K562 (cell line): Measurements from ENCODE around the gene ZNF547. TPM values are rescaled to one million over a fixed set of nuclear protein-coding genes. Genes with fewer than 3 reads are reported as not detected.

Source experiments
- ATAC-seq: fragments of 200-7000 bp; cut with Tn5 transposase; 3 replicates; pipeline ENCODE4 v1.9.1; 2020; ENCODE audit warnings: moderate library complexity
- BruUV-seq: library from RNA; stranded (reverse); fragments of 400-500 nt; replicated peaks from 2 replicates; lab custom pipeline; 2021; lab: Mats Ljungman, UMichigan
- CTCF ChIA-PET: fragments of 300-600 bp; formaldehyde crosslinking; extraction: SDS; loops from one replicate; lab custom pipeline; 2021; ENCODE audit warnings: low intra/inter-chr PET ratio; lab: Yijun Ruan, JAX
- POLR2A ChIA-PET: fragments of 300-600, 350-650 bp; sonication (Branson Sonifier 250); formaldehyde crosslinking; extraction: SDS; loops from one replicate; lab custom pipeline; 2021; ENCODE audit warnings: antibody characterized with exemption, inconsistent platforms; lab: Yijun Ruan, JAX
- DNase-seq, 4 experiments: peaks; one replicate each; pipeline versions ENCODE4 v3.0.0 to v3.0.0-alpha.2; 2011 to 2018; ENCODE audit warnings: low spot score in 3 of 4, mixed read lengths in 3 of 4; ENCODE audit errors: extremely low read depth in 1 of 4
- FAIRE-seq: peaks from 2 replicates; lab custom pipeline; 2011; peaks lifted over from hg19 to GRCh38; lab: Jason Lieb, UNC
- H2AFZ ChIP-seq: 2 replicates; pipeline ENCODE4 v1.6.0; 2011; ENCODE audit warnings: low read depth, low read length, control low read depth, inconsistent platforms
- H3K27ac ChIP-seq: fragments of 200-600 bp; 3 replicates; pipeline ENCODE4 v1.8.0; 2011; ENCODE audit warnings: low read depth, mild to moderate bottlenecking, control low read depth, inconsistent platforms, low read length, moderate library complexity, mixed read lengths; ENCODE audit errors: extremely low read depth
- H3K27me3 ChIP-seq, 2 experiments: fragments of 300-600 bp in 1 of 2; 2 replicates in 1 of 2; 3 replicates in 1 of 2; pipeline versions ENCODE4 v1.6.0 to v1.8.0; 2011; ENCODE audit warnings: inconsistent platforms in 2 of 2, low read length in 2 of 2, mild to moderate bottlenecking in 1 of 2, mixed read lengths in 1 of 2, moderate library complexity in 1 of 2; ENCODE audit not compliant: control insufficient read depth in 2 of 2, insufficient read depth in 2 of 2
- H3K36me3 ChIP-seq: fragments of 300-600 bp; 3 replicates; pipeline ENCODE4 v1.8.0; 2011; ENCODE audit warnings: mild to moderate bottlenecking, low read length, inconsistent platforms; ENCODE audit not compliant: control insufficient read depth, insufficient read depth
- H3K4me1 ChIP-seq, 2 experiments: fragments of 200-600 bp in 1 of 2; replicated peaks in 1 of 2; 2 replicates in 1 of 2; 3 replicates in 1 of 2; pipeline versions ENCODE4 v1.5.1 to v1.8.0; 2011; ENCODE audit warnings: inconsistent platforms in 2 of 2, low read length in 2 of 2, mild to moderate bottlenecking in 1 of 2, mixed read lengths in 1 of 2, moderate library complexity in 1 of 2; ENCODE audit not compliant: control insufficient read depth in 2 of 2, insufficient read depth in 2 of 2
- H3K4me2 ChIP-seq: 2 replicates; pipeline ENCODE4 v1.6.1; 2011; ENCODE audit warnings: low read length, control low read depth, inconsistent platforms, mixed read lengths; ENCODE audit not compliant: insufficient read depth
- H3K4me3 ChIP-seq: fragments of 200-600 bp; sonication (generic), shearing (Covaris generic); 2 replicates; pipeline ENCODE4 v1.5.1; 2016; ENCODE audit warnings: control low read depth, inconsistent platforms
- H3K79me2 ChIP-seq: fragments of 200-600 bp; 3 replicates; pipeline ENCODE4 v1.8.0; 2011; ENCODE audit warnings: low read length, inconsistent platforms; ENCODE audit not compliant: control insufficient read depth, insufficient read depth
- H3K9ac ChIP-seq, 2 experiments: 2 replicates each; pipeline versions ENCODE4 v1.6.0 to v1.6.1; 2011; ENCODE audit warnings: low read depth in 2 of 2, low read length in 2 of 2, control low read depth in 1 of 2, inconsistent platforms in 1 of 2, mild to moderate bottlenecking in 1 of 2, mixed read lengths in 1 of 2; ENCODE audit not compliant: insufficient read depth in 1 of 2
- H3K9me1 ChIP-seq: one replicate; pipeline ENCODE4 v1.6.0; 2011; ENCODE audit warnings: inconsistent platforms, mild to moderate bottlenecking, low read length, moderate library complexity; ENCODE audit not compliant: control insufficient read depth, insufficient read depth
- H3K9me3 ChIP-seq: replicated peaks from 2 replicates; pipeline ENCODE4 v1.5.1; 2011; ENCODE audit warnings: low read depth, low read length, inconsistent platforms; ENCODE audit not compliant: control insufficient read depth, insufficient read depth
- H4K20me1 ChIP-seq: replicated peaks from 2 replicates; pipeline ENCODE4 v1.6.1; 2011; ENCODE audit warnings: low read length, inconsistent platforms, mixed read lengths; ENCODE audit not compliant: control insufficient read depth, insufficient read depth
- CBX1 ChIP-seq: sonication (generic); IDR thresholded peaks from 2 replicates; pipeline ENCODE4 v1.6.1; 2016; ENCODE audit warnings: antibody characterized with exemption, low read depth, mild to moderate bottlenecking
- DNMT1 ChIP-seq: fragments of 450-650 bp; IDR thresholded peaks from 2 replicates; pipeline ENCODE4 v1.6.1; 2016; ENCODE audit warnings: antibody characterized with exemption, mild to moderate bottlenecking
- FOXK2 ChIP-seq, 2 experiments: fragments of 450-650 bp; IDR thresholded peaks in 1 of 2; conservative IDR thresholded peaks in 1 of 2; 2 replicates each; pipeline ENCODE4 v1.6.1; 2016; ENCODE audit warnings: low read depth in 2 of 2, mild to moderate bottlenecking in 1 of 2
- HCFC1 ChIP-seq: IDR thresholded peaks from 2 replicates; pipeline ENCODE4 v1.6.1; 2012; ENCODE audit warnings: low read depth, low read length, improper control_type of control experiment
- HMGN3 ChIP-seq: IDR thresholded peaks from 2 replicates; pipeline ENCODE4 v1.6.1; 2011; ENCODE audit warnings: borderline replicate concordance, low read depth, mild to moderate bottlenecking, mixed read lengths, low read length; ENCODE audit not compliant: insufficient read length; ENCODE audit errors: extremely low read depth
- MYNN ChIP-seq, 2 experiments: sonication (generic); formaldehyde crosslinking in 1 of 2; IDR thresholded peaks; 2 replicates each; pipeline versions ENCODE4 v1.5.0 to v1.6.1; 2016 to 2020; ENCODE audit warnings: antibody characterized with exemption in 1 of 2, missing genetic modification reagents in 1 of 2
- PHB2 ChIP-seq: fragments of 450-650 bp; IDR thresholded peaks from 2 replicates; pipeline ENCODE4 v1.6.1; 2017; ENCODE audit warnings: low read depth
- POLR2A ChIP-seq: fragments of 450-650 bp; conservative IDR thresholded peaks from 2 replicates; pipeline ENCODE4 v1.6.1; 2016
- POLR2AphosphoS5 ChIP-seq: IDR thresholded peaks from 2 replicates; pipeline ENCODE4 v1.6.1; 2011; ENCODE audit warnings: mild to moderate bottlenecking, low read depth, low read length, moderate library complexity; ENCODE audit not compliant: control insufficient read depth, insufficient read depth
- RFX5 ChIP-seq: IDR thresholded peaks from 2 replicates; pipeline ENCODE4 v1.6.1; 2011; ENCODE audit warnings: low read depth, mild to moderate bottlenecking, improper control_type of control experiment, low read length
- SMAD3 ChIP-seq: fragments of 450-650 bp; formaldehyde crosslinking; conservative IDR thresholded peaks from 2 replicates; pipeline ENCODE4 v1.4.0; 2020; ENCODE audit warnings: mild to moderate bottlenecking
- TAF9B ChIP-seq: fragments of 450-650 bp; IDR thresholded peaks from 2 replicates; pipeline ENCODE4 v1.6.1; 2018; ENCODE audit warnings: mild to moderate bottlenecking; ENCODE audit not compliant: partially characterized antibody
- TCF7L2 ChIP-seq: fragments of 150-350 bp; IDR thresholded peaks from 2 replicates; pipeline ENCODE4 v1.6.1; 2016; ENCODE audit warnings: low read depth, mild to moderate bottlenecking, low read length, moderate library complexity
- TGIF2 ChIP-seq: sonication (generic); formaldehyde crosslinking; IDR thresholded peaks from 2 replicates; pipeline ENCODE4 v1.8.1; 2022; ENCODE audit warnings: mild to moderate bottlenecking, missing genetic modification reagents, moderate library complexity
- ZNF764 ChIP-seq: fragments of 250-450 bp; sonication (Bioruptor Pico); IDR thresholded peaks from 2 replicates; pipeline ENCODE4 v1.4.0; 2020; ENCODE audit warnings: low read depth, mild to moderate bottlenecking, moderate library complexity
- WGBS: fragments of 100-300 bp; shearing (Covaris generic); methylation state at CpG from one replicate; pipeline ENCODE4 v1.1.6; 2016; ENCODE audit warnings: low coverage, mixed read lengths; ENCODE audit not compliant: insufficient coverage; ENCODE audit errors: missing lambda C conversion rate; 5-methylcytosine and 5-hydroxymethylcytosine counted together
- in situ Hi-C: fragments of 300-500 bp; cut with MboI; formaldehyde crosslinking; loops from 4 replicates; pipeline ENCODE4 v1.15.0; 2018; ENCODE audit warnings: inconsistent platforms, mixed read lengths
- intact Hi-C: fragments of 100-400 bp; cut with micrococcal nuclease; formaldehyde crosslinking; loops from 2 replicates; pipeline ENCODE4 v1.14.2; 2022
- polyA plus RNA-seq, 8 experiments: library from polyadenylated mRNA; depleted of rRNA in 4 of 8; stranded (reverse) in 5 of 8; unstranded in 3 of 8; fragments of >200 nt; fragmentation: Nextera tagmentation in 2 of 8; fragmentation: Illumina TruSeq in 1 of 8; extraction: Ambion mirVana in 2 of 8; extraction: Trizol in 1 of 8; gene quantifications; 2 replicates each; pipeline versions ENCODE4 v1.2.1 to v1.2.3, GENCODE V29; 2011 to 2014; ENCODE audit warnings: inconsistent platforms in 1 of 8, missing spikeins in 1 of 8
- total RNA-seq, 7 experiments: library from RNA; depleted of rRNA in 6 of 7; stranded (reverse); fragments of >200 nt in 6 of 7; fragmentation: Illumina TruSeq in 2 of 7; extraction: Trizol in 2 of 7; gene quantifications; 2 replicates each; pipeline versions ENCODE4 v1.2.1 to v1.2.3, GENCODE V29; 2011 to 2021; ENCODE audit warnings: low replicate concordance in 1 of 7
- TF ChIP-seq, protein P1 (sequence below): sonication (generic); formaldehyde crosslinking; IDR thresholded peaks from 2 replicates; pipeline ENCODE4 v1.8.1; 2022; ENCODE audit warnings: missing genetic modification reagents
- TF ChIP-seq, protein P2 (sequence below): fragments of 450-650 bp; IDR thresholded peaks from 2 replicates; pipeline ENCODE4 v1.6.1; 2016; ENCODE audit warnings: low read depth, mild to moderate bottlenecking, moderate library complexity
- TF ChIP-seq, protein P3 (sequence below), 2 experiments: fragments of 450-650 bp; conservative IDR thresholded peaks; 2 replicates each; pipeline ENCODE4 v1.6.1; 2017; ENCODE audit warnings: mild to moderate bottlenecking in 2 of 2, moderate library complexity in 2 of 2

Gene ZNF547
- total and polyA plus RNA-seq, 9 of the 15 experiments (the other 6 are each of a cell fraction or from before 2014, with no cell fraction given), result 0.03 to 0.96 (median 0.30) TPM

DNA sequence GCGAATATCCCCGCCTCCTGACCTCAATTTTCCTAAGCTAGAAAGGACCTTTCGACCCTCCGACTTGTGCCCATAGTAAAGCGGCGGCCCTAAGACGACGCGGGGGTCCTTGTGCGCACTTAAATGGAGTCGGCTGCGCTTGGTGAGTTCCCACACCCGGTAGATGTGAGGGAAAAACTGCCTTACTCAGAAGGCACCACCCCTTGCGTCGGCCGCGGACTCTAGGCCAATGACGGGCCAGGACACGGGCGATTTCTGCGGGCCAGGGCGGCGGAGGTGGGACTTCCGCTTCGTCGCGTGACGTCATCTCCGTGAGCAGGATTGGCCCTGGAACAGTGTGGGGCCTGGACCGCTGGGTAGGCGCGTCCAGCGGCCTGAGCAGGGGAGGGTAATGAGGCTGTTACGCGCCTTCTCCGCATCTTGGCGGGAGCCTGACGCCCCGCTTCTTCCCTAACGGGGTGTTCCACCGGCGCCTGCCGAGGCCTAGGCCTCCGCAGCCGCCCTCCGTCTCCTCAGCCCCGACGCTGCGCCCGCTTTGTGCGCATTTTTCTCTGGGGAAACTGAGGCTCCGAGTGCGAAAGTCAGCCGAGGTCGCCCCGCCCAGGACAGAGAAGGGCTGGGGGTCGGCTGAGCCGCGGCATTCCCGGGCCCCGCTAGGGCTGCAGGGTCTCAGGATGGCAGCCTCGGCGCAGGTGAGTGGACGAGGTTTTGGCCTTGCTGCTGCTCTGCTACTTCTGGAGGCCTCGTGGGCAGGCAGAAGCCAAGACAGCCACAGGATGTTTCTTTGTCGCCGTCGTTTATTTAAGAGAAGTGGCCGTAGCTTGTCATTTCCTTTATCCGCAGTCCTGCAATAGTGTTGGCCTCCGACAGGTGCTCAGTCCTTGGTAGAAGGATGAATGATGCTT is 42.9 kb upstream of the ZNF547 start, which contains the start of gene ZNF543:
ZNF543 (plus strand) TSS at position 293 of the 905 bp plus-strand sequence; CDS start at position 675, 382 bp downstream.
- Histone ChIP-seq H3K27ac (peak within 1 kb of the TSS; percentile 86), H3K4me2 (peak within 1 kb of the TSS; percentile 96), H3K4me3 (peak within 1 kb of the TSS; percentile 82), H3K79me2 (peaks cover 24% of the 10 kb centered on the region), H3K27me3 (peaks cover 2 to 4% of the 10 kb centered on the region in 2 experiments; a peak in 2 of 5 replicates), H3K9me1 (no peaks in the 10 kb centered on the region), H3K9me3 (no peaks in the 10 kb centered on the region; the same call in 1 of the 2 replicates), H3K4me1 (peaks cover 9 to 11% of the 10 kb centered on the region in 2 experiments; a peak in 4 of 5 replicates), H2AFZ (peak within 1 kb of the TSS; percentile 98), H3K9ac (peak within 1 kb of the TSS; percentile 79 to 92), H3K36me3 (peaks cover 17% of the 10 kb centered on the region; the same call in 2 of the 3 replicates), H4K20me1 (no peaks in the 10 kb centered on the region)
- ChIA-PET CTCF (no interaction called here), POLR2A (interaction anchor here (0.6 to 1.2 kb wide), 4 partner anchors 11 to 325 kb away, joined by 3 to 4 read pairs (median 4); no protein-coding TSS in a partner anchor)
- intact Hi-C loops, result no loop called here
- ATAC-seq, result peak; percentile 100
- TSS peak; percentile 63 for BruUV-seq
- in situ Hi-C loops, result no loop called here
- peak; percentile 99 for FAIRE-seq
- DNase-seq, result peak; percentile 96 to 97 (median 97)
- 2% methylated on average over 67 of the region's 71 CpGs for WGBS
- no peak for TF ChIP-seq MYNN (IDR thresholded peaks at IDR 0.05)
- TF ChIP-seq MYNN (CRISPR knock-in tag; IDR thresholded peaks at IDR 0.05), result no peak
- TF ChIP-seq POLR2AphosphoS5, result peak; percentile 70
- TF ChIP-seq PHB2, result no peak
- no peak for TF ChIP-seq SMAD3 (CRISPR knock-in tag)
- 0 out of 2 replicates have a peak, but pooled peaks have one; percentile 48 for TF ChIP-seq TGIF2
- TF ChIP-seq, protein P1, sequence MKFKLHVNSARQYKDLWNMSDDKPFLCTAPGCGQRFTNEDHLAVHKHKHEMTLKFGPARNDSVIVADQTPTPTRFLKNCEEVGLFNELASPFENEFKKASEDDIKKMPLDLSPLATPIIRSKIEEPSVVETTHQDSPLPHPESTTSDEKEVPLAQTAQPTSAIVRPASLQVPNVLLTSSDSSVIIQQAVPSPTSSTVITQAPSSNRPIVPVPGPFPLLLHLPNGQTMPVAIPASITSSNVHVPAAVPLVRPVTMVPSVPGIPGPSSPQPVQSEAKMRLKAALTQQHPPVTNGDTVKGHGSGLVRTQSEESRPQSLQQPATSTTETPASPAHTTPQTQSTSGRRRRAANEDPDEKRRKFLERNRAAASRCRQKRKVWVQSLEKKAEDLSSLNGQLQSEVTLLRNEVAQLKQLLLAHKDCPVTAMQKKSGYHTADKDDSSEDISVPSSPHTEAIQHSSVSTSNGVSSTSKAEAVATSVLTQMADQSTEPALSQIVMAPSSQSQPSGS, result peak; percentile 82; the same call in 1 of the 2 replicates
- no peak for TF ChIP-seq ZNF764 (CRISPR knock-in tag)
- TF ChIP-seq TAF9B, result peak; percentile 56
- TF ChIP-seq RFX5, result peak; percentile 24; the same call in 1 of the 2 replicates
- peak; percentile 59 for TF ChIP-seq HCFC1
- peak; percentile 81 for TF ChIP-seq POLR2A
- TF ChIP-seq FOXK2 (conservative IDR thresholded peaks at IDR 0.05 in 1 of 2, IDR thresholded peaks at IDR 0.05 in 1 of 2; ENCODE audit: low read depth in 2 of 2), result peak in 1 of 2 experiments; percentile 41; a peak in 1 of 4 replicates
- no peak for TF ChIP-seq TCF7L2
- peak; percentile 23 for TF ChIP-seq HMGN3
- TF ChIP-seq, protein P2, sequence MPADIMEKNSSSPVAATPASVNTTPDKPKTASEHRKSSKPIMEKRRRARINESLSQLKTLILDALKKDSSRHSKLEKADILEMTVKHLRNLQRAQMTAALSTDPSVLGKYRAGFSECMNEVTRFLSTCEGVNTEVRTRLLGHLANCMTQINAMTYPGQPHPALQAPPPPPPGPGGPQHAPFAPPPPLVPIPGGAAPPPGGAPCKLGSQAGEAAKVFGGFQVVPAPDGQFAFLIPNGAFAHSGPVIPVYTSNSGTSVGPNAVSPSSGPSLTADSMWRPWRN, result no peak
- TF ChIP-seq, protein P3, sequence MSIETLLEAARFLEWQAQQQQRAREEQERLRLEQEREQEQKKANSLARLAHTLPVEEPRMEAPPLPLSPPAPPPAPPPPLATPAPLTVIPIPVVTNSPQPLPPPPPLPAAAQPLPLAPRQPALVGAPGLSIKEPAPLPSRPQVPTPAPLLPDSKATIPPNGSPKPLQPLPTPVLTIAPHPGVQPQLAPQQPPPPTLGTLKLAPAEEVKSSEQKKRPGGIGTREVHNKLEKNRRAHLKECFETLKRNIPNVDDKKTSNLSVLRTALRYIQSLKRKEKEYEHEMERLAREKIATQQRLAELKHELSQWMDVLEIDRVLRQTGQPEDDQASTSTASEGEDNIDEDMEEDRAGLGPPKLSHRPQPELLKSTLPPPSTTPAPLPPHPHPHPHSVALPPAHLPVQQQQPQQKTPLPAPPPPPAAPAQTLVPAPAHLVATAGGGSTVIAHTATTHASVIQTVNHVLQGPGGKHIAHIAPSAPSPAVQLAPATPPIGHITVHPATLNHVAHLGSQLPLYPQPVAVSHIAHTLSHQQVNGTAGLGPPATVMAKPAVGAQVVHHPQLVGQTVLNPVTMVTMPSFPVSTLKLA (conservative IDR thresholded peaks at IDR 0.05), result peak in 1 of 2 experiments; percentile 63; a peak in 2 of 4 replicates
- peak; percentile 83; the same call in 1 of the 2 replicates for TF ChIP-seq CBX1
- no peak for TF ChIP-seq DNMT1
